Activated T-cell treated with anti-CD3 and anti-CD28 coated beads, Interleukin-2, amount 50 U/mL, for 4 hours (primary cell): ENCODE data around the gene UFSP1. TPM values are rescaled to one million over a fixed set of nuclear protein-coding genes. Genes with fewer than 3 reads are reported as not detected.
A peak's percentile ranks its signal among the peaks of the same experiment; 100 is the strongest.
"Not testable (repeated sequence)": the region's sequence is repeated elsewhere in the genome, so short reads cannot be mapped to it uniquely, and the experiment has no call there.

Source experiments
- ATAC-seq, 2 donors: fragments of 200-7000 bp; cut with Tn5 transposase; one replicate each; pipeline ENCODE4 v1.10.0; 2021
- DNase-seq: peaks from one replicate; pipeline ENCODE4 v3.0.0-alpha.2; 2020
- H3K27me3 Mint-ChIP-seq: one replicate; pipeline ENCODE4 v1.8.0; 2021; ENCODE audit warnings: low read depth, mixed read lengths
- H3K36me3 Mint-ChIP-seq: one replicate; pipeline ENCODE4 v1.8.0; 2022; ENCODE audit warnings: mixed read lengths; ENCODE audit not compliant: insufficient read depth
- H3K4me1 Mint-ChIP-seq: one replicate; pipeline ENCODE4 v1.8.0; 2021; ENCODE audit warnings: low read depth, mixed read lengths
- H3K4me3 Mint-ChIP-seq: one replicate; pipeline ENCODE4 v1.8.0; 2021; ENCODE audit warnings: mild to moderate bottlenecking, moderate library complexity, mixed read lengths
- H3K9me3 Mint-ChIP-seq: one replicate; pipeline ENCODE4 v1.8.0; 2021; ENCODE audit warnings: mixed read lengths
- total RNA-seq, 3 donors: library from RNA; stranded (reverse); gene quantifications; one replicate each; pipeline ENCODE4 v1.2.1, GENCODE V29; 2021

UFSP1 gene
- total RNA-seq, 3 donors from 2014 or later, result 3.7 to 5.1 (median 4.6) TPM

- H3K27me3 Mint-ChIP-seq, result no peaks in the 10 kb centered on the region
- no peak for ATAC-seq
- peaks cover 27% of the 10 kb centered on the region for H3K36me3 Mint-ChIP-seq
- no peak for DNase-seq
- H3K4me1 Mint-ChIP-seq, result peaks cover 14% of the 10 kb centered on the region
- H3K9me3 Mint-ChIP-seq, result no peaks in the 10 kb centered on the region
- no peak overlapping the region for H3K4me3 Mint-ChIP-seq
Measured at GRCh38 chr7:100864263-100864845, 25.2 kb downstream of the UFSP1 start.

GRCh38 chr7:100863406-100863950, 26.0 kb downstream of the UFSP1 start:
- no peaks in the 10 kb centered on the region for H3K9me3 Mint-ChIP-seq

GRCh38 chr7:100861616-100861985, 27.9 kb downstream of the UFSP1 start:
- DNase-seq (no peak), ATAC-seq (no peak)
- Mint-ChIP-seq H3K9me3 (no peaks in the 10 kb centered on the region), H3K27me3 (no peaks in the 10 kb centered on the region), H3K4me3 (no peak overlapping the region), H3K4me1 (peaks cover 8% of the 10 kb centered on the region), H3K36me3 (peaks cover 35% of the 10 kb centered on the region)

More at GRCh38 chr7:100863406-100863950, 26.0 kb downstream of the UFSP1 start:
- H3K4me1 Mint-ChIP-seq, result peaks cover 14% of the 10 kb centered on the region
- ATAC-seq, result no peak
- no peak for DNase-seq
- H3K36me3 Mint-ChIP-seq, result peaks cover 30% of the 10 kb centered on the region
- no peak overlapping the region for H3K4me3 Mint-ChIP-seq
- no peaks in the 10 kb centered on the region for H3K27me3 Mint-ChIP-seq

- DNase-seq, result no peak
- H3K27me3 Mint-ChIP-seq, result no peaks in the 10 kb centered on the region
- peaks cover 35% of the 10 kb centered on the region for H3K36me3 Mint-ChIP-seq
- peaks cover 5% of the 10 kb centered on the region for H3K4me1 Mint-ChIP-seq
- no peaks in the 10 kb centered on the region for H3K9me3 Mint-ChIP-seq
- ATAC-seq, result no peak
- no peak overlapping the region for H3K4me3 Mint-ChIP-seq
Measured at GRCh38 chr7:100860702-100861615, 28.6 kb downstream of the UFSP1 start.

GRCh38 chr7:100859856-100860255, 29.7 kb downstream of the UFSP1 start:
- peaks cover 35% of the 10 kb centered on the region for H3K36me3 Mint-ChIP-seq
- DNase-seq (no peak), ATAC-seq (no peak)
- no peaks in the 10 kb centered on the region for H3K9me3 Mint-ChIP-seq
- no peak overlapping the region for H3K4me3 Mint-ChIP-seq
- H3K27me3 Mint-ChIP-seq, result no peaks in the 10 kb centered on the region
- H3K4me1 Mint-ChIP-seq, result peaks cover 4% of the 10 kb centered on the region

- DNase-seq (no peak), ATAC-seq (no peak)
- Mint-ChIP-seq H3K36me3 (peaks cover 23% of the 10 kb centered on the region), H3K27me3 (no peaks in the 10 kb centered on the region), H3K4me1 (peaks cover 10% of the 10 kb centered on the region), H3K4me3 (no peak overlapping the region), H3K9me3 (no peaks in the 10 kb centered on the region)
Measured at GRCh38 chr7:100856871-100857282, 32.6 kb downstream of the UFSP1 start.

- DNase-seq (no peak), ATAC-seq (no peak)
- H3K4me3 Mint-ChIP-seq, result no peak overlapping the region
- H3K9me3 Mint-ChIP-seq, result no peaks in the 10 kb centered on the region
- H3K4me1 Mint-ChIP-seq, result peaks cover 12% of the 10 kb centered on the region
- H3K27me3 Mint-ChIP-seq, result no peaks in the 10 kb centered on the region
- H3K36me3 Mint-ChIP-seq, result peaks cover 17% of the 10 kb centered on the region
Measured at GRCh38 chr7:100855515-100855914, 34.0 kb downstream of the UFSP1 start.

- Mint-ChIP-seq H3K4me1 (peaks cover 12% of the 10 kb centered on the region), H3K36me3 (peaks cover 11% of the 10 kb centered on the region)
- H3K9me3 Mint-ChIP-seq, DNase-seq, ATAC-seq, H3K4me3 Mint-ChIP-seq, H3K27me3 Mint-ChIP-seq: not testable (repeated sequence)
Measured at GRCh38 chr7:100854899-100855298, 34.6 kb downstream of the UFSP1 start.

- ATAC-seq (no peak), DNase-seq (no peak)
- Mint-ChIP-seq H3K36me3 (peaks cover 8% of the 10 kb centered on the region), H3K4me1 (peaks cover 12% of the 10 kb centered on the region), H3K4me3 (no peak overlapping the region), H3K27me3 (no peaks in the 10 kb centered on the region), H3K9me3 (no peaks in the 10 kb centered on the region)
Measured at GRCh38 chr7:100854146-100854895, 35.2 kb downstream of the UFSP1 start.

GRCh38 chr7:100852048-100852872, 37.3 kb downstream of the UFSP1 start, which contains the start of gene SLC12A9:
TSS of gene SLC12A9 (plus strand) at chr7:100852713. CDS start at chr7:100854198, 1,485 bp downstream.
- Mint-ChIP-seq H3K36me3 (peaks cover 6% of the 10 kb centered on the region), H3K4me3 (peak within 1 kb of the TSS; percentile 81), H3K27me3 (no peaks in the 10 kb centered on the region), H3K4me1 (peaks cover 12% of the 10 kb centered on the region), H3K9me3 (no peaks in the 10 kb centered on the region)
- ATAC-seq (peak; percentile 98 to 99), DNase-seq (peak; percentile 82)

- Mint-ChIP-seq H3K9me3 (no peaks in the 10 kb centered on the region), H3K4me3 (no peak overlapping the region), H3K4me1 (peaks cover 3% of the 10 kb centered on the region), H3K36me3 (peaks cover 3% of the 10 kb centered on the region), H3K27me3 (no peaks in the 10 kb centered on the region)
- ATAC-seq (no peak), DNase-seq (no peak)
Measured at GRCh38 chr7:100847360-100847759, 42.2 kb downstream of the UFSP1 start.

GRCh38 chr7:100840470-100841100, 48.9 kb downstream of the UFSP1 start:
- H3K4me3 Mint-ChIP-seq, result no peak overlapping the region
- peaks cover 12% of the 10 kb centered on the region for H3K4me1 Mint-ChIP-seq
- H3K27me3 Mint-ChIP-seq, result no peaks in the 10 kb centered on the region
- ATAC-seq (no peak), DNase-seq (no peak)
- peaks cover 2% of the 10 kb centered on the region for H3K36me3 Mint-ChIP-seq
- H3K9me3 Mint-ChIP-seq, result no peaks in the 10 kb centered on the region

- Mint-ChIP-seq H3K4me1 (peaks cover 13% of the 10 kb centered on the region), H3K36me3 (peaks cover 2% of the 10 kb centered on the region), H3K4me3 (no peak overlapping the region), H3K27me3 (no peaks in the 10 kb centered on the region), H3K9me3 (no peaks in the 10 kb centered on the region)
- ATAC-seq (no peak), DNase-seq (no peak)
Measured at GRCh38 chr7:100839361-100839760, 50.2 kb downstream of the UFSP1 start.
